GM12878 (cell line): ENCODE measurements around the gene TSC22D4. TPM values are rescaled to one million over a fixed set of nuclear protein-coding genes. Genes with fewer than 3 reads are reported as not detected.

Source experiments
- BHLHE40 ChIP-seq, 2 experiments: fragments of 450-650 bp in 1 of 2; IDR thresholded peaks; 2 replicates each; pipeline ENCODE4 v1.6.1; 2011 to 2017; ENCODE audit warnings: low read depth in 2 of 2, borderline replicate concordance in 1 of 2, improper control_type of control experiment in 1 of 2, low read length in 1 of 2, mild to moderate bottlenecking in 1 of 2
- BMI1 ChIP-seq: fragments of 450-650 bp; IDR thresholded peaks from 2 replicates; pipeline ENCODE4 v1.6.1; 2016; ENCODE audit warnings: mild to moderate bottlenecking, moderate library complexity, borderline replicate concordance
- EED ChIP-seq: sonication (generic); IDR thresholded peaks from 2 replicates; pipeline ENCODE4 v1.6.1; 2016; ENCODE audit warnings: antibody characterized with exemption, low read depth
- EGR1 ChIP-seq, 2 experiments: IDR thresholded peaks; 1 replicate in 1 of 2; 2 replicates in 1 of 2; pipeline ENCODE4 v1.6.1; 2011 to 2012; ENCODE audit warnings: low read depth in 2 of 2, low read length in 2 of 2, borderline replicate concordance in 1 of 2, mild to moderate bottlenecking in 1 of 2, moderate library complexity in 1 of 2
- EP300 ChIP-seq, 2 experiments: fragments of 150-350 bp in 1 of 2; IDR thresholded peaks; 2 replicates each; pipeline ENCODE4 v1.6.1; 2011 to 2012; ENCODE audit warnings: low read depth in 2 of 2, low read length in 2 of 2, borderline replicate concordance in 1 of 2, improper control_type of control experiment in 1 of 2, inconsistent platforms in 1 of 2; ENCODE audit not compliant: control insufficient read depth in 1 of 2
- ESRRA ChIP-seq: IDR thresholded peaks from 2 replicates; pipeline ENCODE4 v1.6.1; 2012; ENCODE audit warnings: mild to moderate bottlenecking, low read length, improper control_type of control experiment
- FOXK2 ChIP-seq: fragments of 450-650 bp; IDR thresholded peaks from 2 replicates; pipeline ENCODE4 v1.6.1; 2017; ENCODE audit warnings: mild to moderate bottlenecking, moderate library complexity
- FOXM1 ChIP-seq: IDR thresholded peaks from 2 replicates; pipeline ENCODE4 v1.6.1; 2012; ENCODE audit warnings: low read depth, mild to moderate bottlenecking, inconsistent platforms, low read length, moderate library complexity
- LARP7 ChIP-seq: fragments of 450-650 bp; IDR thresholded peaks from 2 replicates; pipeline ENCODE4 v1.6.1; 2017; ENCODE audit warnings: mild to moderate bottlenecking
- MEF2B ChIP-seq: fragments of 450-650 bp; IDR thresholded peaks from 2 replicates; pipeline ENCODE4 v1.6.1; 2018; ENCODE audit warnings: mild to moderate bottlenecking, moderate library complexity; ENCODE audit not compliant: partially characterized antibody, poor library complexity, severe bottlenecking
- MTA2 ChIP-seq: fragments of 450-650 bp; IDR thresholded peaks from 2 replicates; pipeline ENCODE4 v1.6.1; 2016; ENCODE audit warnings: low read depth, mild to moderate bottlenecking, moderate library complexity
- NR2C1 ChIP-seq: fragments of 450-650 bp; IDR thresholded peaks from 2 replicates; pipeline ENCODE4 v1.6.1; 2017; ENCODE audit warnings: antibody characterized with exemption, mild to moderate bottlenecking, moderate library complexity
- NR2C2 ChIP-seq: IDR thresholded peaks from 2 replicates; pipeline ENCODE4 v1.6.1; 2011; ENCODE audit warnings: borderline replicate concordance, low read depth; ENCODE audit not compliant: control insufficient read depth, insufficient read length
- PAX8 ChIP-seq: fragments of 450-650 bp; IDR thresholded peaks from 2 replicates; pipeline ENCODE4 v1.6.1; 2017; ENCODE audit warnings: mild to moderate bottlenecking, moderate library complexity
- PML ChIP-seq: IDR thresholded peaks from 2 replicates; pipeline ENCODE4 v1.6.1; 2012; ENCODE audit warnings: low read length, inconsistent platforms
- POLR2AphosphoS5 ChIP-seq: IDR thresholded peaks from 2 replicates; pipeline ENCODE4 v1.6.1; 2011; ENCODE audit warnings: mild to moderate bottlenecking, low read length, inconsistent platforms
- RAD51 ChIP-seq: fragments of 450-650 bp; IDR thresholded peaks from 2 replicates; pipeline ENCODE4 v1.6.1; 2016; ENCODE audit warnings: moderate library complexity, mild to moderate bottlenecking, inconsistent platforms
- SIN3A ChIP-seq: IDR thresholded peaks from 2 replicates; pipeline ENCODE4 v1.6.1; 2012; ENCODE audit warnings: low read depth, low read length, improper control_type of control experiment
- SP1 ChIP-seq: IDR thresholded peaks from one replicate; pipeline ENCODE4 v1.6.1; 2011; ENCODE audit warnings: low read depth, low read length
- SRF ChIP-seq, 2 experiments: IDR thresholded peaks; 2 replicates each; pipeline ENCODE4 v1.6.1; 2011; ENCODE audit warnings: low read depth in 2 of 2, low read length in 2 of 2, mild to moderate bottlenecking in 1 of 2, moderate library complexity in 1 of 2
- STAT3 ChIP-seq: IDR thresholded peaks from 2 replicates; pipeline ENCODE4 v1.6.1; 2011; ENCODE audit warnings: low read depth, low read length, improper control_type of control experiment
- ZSCAN29 ChIP-seq: fragments of 450-650 bp; IDR thresholded peaks from 2 replicates; pipeline ENCODE4 v1.6.1; 2017; ENCODE audit warnings: mild to moderate bottlenecking, moderate library complexity
- polyA plus RNA-seq, 11 experiments: library from polyadenylated mRNA; depleted of rRNA in 4 of 11; unstranded in 6 of 11; stranded (reverse) in 5 of 11; fragments of >200 nt; fragmentation: Nextera tagmentation in 4 of 11; fragmentation: Illumina TruSeq in 1 of 11; extraction: Ambion mirVana in 4 of 11; extraction: Trizol in 1 of 11; gene quantifications; 1 replicate in 1 of 11; 2 replicates in 10 of 11; pipeline versions ENCODE4 v1.2.1 to v1.2.3, GENCODE V29; 2011 to 2016; ENCODE audit warnings: inconsistent platforms in 2 of 11, missing spikeins in 2 of 11, low read depth in 1 of 11
- total RNA-seq, 4 experiments: library from RNA; depleted of rRNA in 3 of 4; stranded (reverse); fragments of >200 nt in 3 of 4; fragmentation: Illumina TruSeq in 1 of 4; extraction: Trizol in 1 of 4; gene quantifications; 2 replicates each; pipeline versions ENCODE4 v1.2.1 to v1.2.3, GENCODE V29; 2013 to 2021
- TF ChIP-seq, protein P1 (sequence below): fragments of 450-650 bp; IDR thresholded peaks from 2 replicates; pipeline ENCODE4 v1.6.1; 2017; ENCODE audit warnings: mild to moderate bottlenecking, moderate library complexity
- TF ChIP-seq, protein P2 (sequence below): fragments of 450-650 bp; IDR thresholded peaks from 2 replicates; pipeline ENCODE4 v1.6.1; 2018; ENCODE audit warnings: borderline replicate concordance, mild to moderate bottlenecking; ENCODE audit not compliant: partially characterized antibody
- TF ChIP-seq, protein P3 (sequence below): IDR thresholded peaks from 2 replicates; pipeline ENCODE4 v1.6.1; 2012; ENCODE audit warnings: low read depth, low read length, improper control_type of control experiment

The TSC22D4 gene
- total and polyA plus RNA-seq, 10 of the 15 experiments (the other 5 are each of a cell fraction or from before 2014, with no cell fraction given) = 0.50 to 65.7 (median 24.4) TPM

DNA sequence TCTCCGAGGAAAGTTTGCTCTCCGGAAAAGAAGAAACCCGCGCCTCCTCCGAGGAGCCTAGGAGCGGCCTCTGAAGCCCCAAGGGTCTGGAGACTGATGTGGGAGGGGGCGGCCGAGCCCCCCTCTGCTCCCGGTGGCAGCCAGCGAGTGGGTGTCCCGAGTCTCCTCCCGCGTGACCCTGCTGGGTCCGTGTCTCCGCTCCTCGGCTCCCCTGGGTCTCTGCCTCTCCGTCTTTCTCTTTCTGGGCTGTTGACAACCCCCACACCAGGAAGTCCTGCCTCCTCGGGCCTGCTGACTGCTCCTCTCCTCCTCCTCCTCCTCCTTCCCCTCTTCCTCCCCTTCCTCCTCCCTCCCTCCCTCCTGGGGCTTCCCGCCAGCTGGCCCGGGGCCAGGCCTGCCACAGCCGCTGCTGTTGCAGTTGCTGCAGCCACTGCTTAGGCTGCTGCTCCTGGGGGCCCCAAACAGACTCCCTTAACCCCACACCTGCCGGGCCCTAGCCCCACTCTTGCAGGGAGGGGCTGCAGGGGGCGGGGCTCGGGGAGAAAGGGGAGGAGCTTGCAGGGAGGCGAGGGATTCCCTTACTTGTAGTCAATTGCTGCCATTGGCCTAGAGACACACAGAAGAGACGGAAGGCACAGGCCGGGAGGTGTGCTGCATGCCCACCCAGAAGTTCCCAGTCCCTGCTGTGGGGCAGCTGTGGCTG is at the start of gene TSC22D4 (continued):
- TF ChIP-seq MTA2 (peak; percentile 70; the same call in 1 of the 2 replicates), SP1 (peak; percentile 66), MEF2B (peak; percentile 78), EGR1 (IDR thresholded peaks at IDR 0.05; ENCODE audit: borderline replicate concordance in 1 of 2, low read depth in 2 of 2, low read length in 2 of 2) (peak in 1 of 2 experiments; percentile 46; a peak in 2 of 3 replicates), FOXK2 (peak; percentile 90), SRF (IDR thresholded peaks at IDR 0.05; ENCODE audit: low read depth in 2 of 2, low read length in 2 of 2) (0 out of 4 replicates have a peak, but pooled peaks of 1 of the 2 experiments have one; percentile 24), EP300 (IDR thresholded peaks at IDR 0.05; ENCODE audit: borderline replicate concordance in 1 of 2, control insufficient read depth in 1 of 2, low read depth in 2 of 2, low read length in 2 of 2) (no peak), RAD51 (peak; percentile 56; the same call in 1 of the 2 replicates), BMI1 (no peak), SIN3A (peak; percentile 82), FOXM1 (peak; percentile 56; the same call in 1 of the 2 replicates), BHLHE40 (IDR thresholded peaks at IDR 0.05; ENCODE audit: borderline replicate concordance in 1 of 2, low read depth in 2 of 2, low read length in 1 of 2) (peak; percentile 60 to 71; a peak in 3 of 4 replicates), ZSCAN29 (no peak), LARP7 (no peak; the same call in 1 of the 2 replicates), PML (peak; percentile 60; the same call in 1 of the 2 replicates), EED (peak; percentile 52; the same call in 1 of the 2 replicates), POLR2AphosphoS5 (peak; percentile 88), STAT3 (no peak), NR2C1 (no peak), ESRRA (no peak), PAX8 (no peak), NR2C2 (no peak)
- TF ChIP-seq, protein P1, sequence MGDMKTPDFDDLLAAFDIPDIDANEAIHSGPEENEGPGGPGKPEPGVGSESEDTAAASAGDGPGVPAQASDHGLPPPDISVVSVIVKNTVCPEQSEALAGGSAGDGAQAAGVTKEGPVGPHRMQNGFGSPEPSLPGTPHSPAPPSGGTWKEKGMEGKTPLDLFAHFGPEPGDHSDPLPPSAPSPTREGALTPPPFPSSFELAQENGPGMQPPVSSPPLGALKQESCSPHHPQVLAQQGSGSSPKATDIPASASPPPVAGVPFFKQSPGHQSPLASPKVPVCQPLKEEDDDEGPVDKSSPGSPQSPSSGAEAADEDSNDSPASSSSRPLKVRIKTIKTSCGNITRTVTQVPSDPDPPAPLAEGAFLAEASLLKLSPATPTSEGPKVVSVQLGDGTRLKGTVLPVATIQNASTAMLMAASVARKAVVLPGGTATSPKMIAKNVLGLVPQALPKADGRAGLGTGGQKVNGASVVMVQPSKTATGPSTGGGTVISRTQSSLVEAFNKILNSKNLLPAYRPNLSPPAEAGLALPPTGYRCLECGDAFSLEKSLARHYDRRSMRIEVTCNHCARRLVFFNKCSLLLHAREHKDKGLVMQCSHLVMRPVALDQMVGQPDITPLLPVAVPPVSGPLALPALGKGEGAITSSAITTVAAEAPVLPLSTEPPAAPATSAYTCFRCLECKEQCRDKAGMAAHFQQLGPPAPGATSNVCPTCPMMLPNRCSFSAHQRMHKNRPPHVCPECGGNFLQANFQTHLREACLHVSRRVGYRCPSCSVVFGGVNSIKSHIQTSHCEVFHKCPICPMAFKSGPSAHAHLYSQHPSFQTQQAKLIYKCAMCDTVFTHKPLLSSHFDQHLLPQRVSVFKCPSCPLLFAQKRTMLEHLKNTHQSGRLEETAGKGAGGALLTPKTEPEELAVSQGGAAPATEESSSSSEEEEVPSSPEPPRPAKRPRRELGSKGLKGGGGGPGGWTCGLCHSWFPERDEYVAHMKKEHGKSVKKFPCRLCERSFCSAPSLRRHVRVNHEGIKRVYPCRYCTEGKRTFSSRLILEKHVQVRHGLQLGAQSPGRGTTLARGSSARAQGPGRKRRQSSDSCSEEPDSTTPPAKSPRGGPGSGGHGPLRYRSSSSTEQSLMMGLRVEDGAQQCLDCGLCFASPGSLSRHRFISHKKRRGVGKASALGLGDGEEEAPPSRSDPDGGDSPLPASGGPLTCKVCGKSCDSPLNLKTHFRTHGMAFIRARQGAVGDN = no peak
- TF ChIP-seq, protein P2, sequence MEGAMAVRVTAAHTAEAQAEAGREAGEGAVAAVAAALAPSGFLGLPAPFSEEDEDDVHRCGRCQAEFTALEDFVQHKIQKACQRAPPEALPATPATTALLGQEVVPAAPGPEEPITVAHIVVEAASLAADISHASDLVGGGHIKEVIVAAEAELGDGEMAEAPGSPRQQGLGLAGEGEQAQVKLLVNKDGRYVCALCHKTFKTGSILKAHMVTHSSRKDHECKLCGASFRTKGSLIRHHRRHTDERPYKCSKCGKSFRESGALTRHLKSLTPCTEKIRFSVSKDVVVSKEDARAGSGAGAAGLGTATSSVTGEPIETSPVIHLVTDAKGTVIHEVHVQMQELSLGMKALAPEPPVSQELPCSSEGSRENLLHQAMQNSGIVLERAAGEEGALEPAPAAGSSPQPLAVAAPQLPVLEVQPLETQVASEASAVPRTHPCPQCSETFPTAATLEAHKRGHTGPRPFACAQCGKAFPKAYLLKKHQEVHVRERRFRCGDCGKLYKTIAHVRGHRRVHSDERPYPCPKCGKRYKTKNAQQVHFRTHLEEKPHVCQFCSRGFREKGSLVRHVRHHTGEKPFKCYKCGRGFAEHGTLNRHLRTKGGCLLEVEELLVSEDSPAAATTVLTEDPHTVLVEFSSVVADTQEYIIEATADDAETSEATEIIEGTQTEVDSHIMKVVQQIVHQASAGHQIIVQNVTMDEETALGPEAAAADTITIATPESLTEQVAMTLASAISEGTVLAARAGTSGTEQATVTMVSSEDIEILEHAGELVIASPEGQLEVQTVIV = peak; percentile 86
- TF ChIP-seq, protein P3, sequence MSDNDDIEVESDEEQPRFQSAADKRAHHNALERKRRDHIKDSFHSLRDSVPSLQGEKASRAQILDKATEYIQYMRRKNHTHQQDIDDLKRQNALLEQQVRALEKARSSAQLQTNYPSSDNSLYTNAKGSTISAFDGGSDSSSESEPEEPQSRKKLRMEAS = no peak
